Measurements from ENCODE around the gene OSBPL6. TPM values are rescaled to one million over a fixed set of nuclear protein-coding genes. Genes with fewer than 3 reads are reported as not detected.

The OSBPL6 gene
- total and polyA plus RNA-seq, 9 of the 15 experiments (the other 6 are each of a cell fraction or from before 2014, with no cell fraction given): 3.4 to 12.7 (median 9.3) TPM

DNA sequence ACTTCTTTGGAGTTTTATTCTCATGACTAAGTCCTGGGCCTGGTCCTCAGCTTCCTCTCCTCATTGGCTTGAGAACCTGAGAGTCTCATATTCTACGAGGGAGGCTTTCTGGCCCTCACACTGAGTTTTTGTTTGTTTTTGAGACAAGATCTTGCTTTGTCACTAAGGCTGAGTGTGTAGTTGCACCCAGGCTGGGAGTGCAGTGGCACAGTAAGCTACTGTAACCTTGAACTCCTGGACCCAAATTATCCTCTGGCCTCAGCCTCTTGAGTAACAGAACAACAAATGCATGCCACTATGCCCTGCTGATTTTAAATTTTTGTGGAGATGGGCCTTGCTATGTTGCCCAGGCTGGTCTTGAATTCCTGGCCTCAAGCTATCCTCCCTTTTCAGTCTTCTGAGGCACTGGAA, 234.1 kb downstream of the OSBPL6 start (continued):
- TF ChIP-seq, protein P1, sequence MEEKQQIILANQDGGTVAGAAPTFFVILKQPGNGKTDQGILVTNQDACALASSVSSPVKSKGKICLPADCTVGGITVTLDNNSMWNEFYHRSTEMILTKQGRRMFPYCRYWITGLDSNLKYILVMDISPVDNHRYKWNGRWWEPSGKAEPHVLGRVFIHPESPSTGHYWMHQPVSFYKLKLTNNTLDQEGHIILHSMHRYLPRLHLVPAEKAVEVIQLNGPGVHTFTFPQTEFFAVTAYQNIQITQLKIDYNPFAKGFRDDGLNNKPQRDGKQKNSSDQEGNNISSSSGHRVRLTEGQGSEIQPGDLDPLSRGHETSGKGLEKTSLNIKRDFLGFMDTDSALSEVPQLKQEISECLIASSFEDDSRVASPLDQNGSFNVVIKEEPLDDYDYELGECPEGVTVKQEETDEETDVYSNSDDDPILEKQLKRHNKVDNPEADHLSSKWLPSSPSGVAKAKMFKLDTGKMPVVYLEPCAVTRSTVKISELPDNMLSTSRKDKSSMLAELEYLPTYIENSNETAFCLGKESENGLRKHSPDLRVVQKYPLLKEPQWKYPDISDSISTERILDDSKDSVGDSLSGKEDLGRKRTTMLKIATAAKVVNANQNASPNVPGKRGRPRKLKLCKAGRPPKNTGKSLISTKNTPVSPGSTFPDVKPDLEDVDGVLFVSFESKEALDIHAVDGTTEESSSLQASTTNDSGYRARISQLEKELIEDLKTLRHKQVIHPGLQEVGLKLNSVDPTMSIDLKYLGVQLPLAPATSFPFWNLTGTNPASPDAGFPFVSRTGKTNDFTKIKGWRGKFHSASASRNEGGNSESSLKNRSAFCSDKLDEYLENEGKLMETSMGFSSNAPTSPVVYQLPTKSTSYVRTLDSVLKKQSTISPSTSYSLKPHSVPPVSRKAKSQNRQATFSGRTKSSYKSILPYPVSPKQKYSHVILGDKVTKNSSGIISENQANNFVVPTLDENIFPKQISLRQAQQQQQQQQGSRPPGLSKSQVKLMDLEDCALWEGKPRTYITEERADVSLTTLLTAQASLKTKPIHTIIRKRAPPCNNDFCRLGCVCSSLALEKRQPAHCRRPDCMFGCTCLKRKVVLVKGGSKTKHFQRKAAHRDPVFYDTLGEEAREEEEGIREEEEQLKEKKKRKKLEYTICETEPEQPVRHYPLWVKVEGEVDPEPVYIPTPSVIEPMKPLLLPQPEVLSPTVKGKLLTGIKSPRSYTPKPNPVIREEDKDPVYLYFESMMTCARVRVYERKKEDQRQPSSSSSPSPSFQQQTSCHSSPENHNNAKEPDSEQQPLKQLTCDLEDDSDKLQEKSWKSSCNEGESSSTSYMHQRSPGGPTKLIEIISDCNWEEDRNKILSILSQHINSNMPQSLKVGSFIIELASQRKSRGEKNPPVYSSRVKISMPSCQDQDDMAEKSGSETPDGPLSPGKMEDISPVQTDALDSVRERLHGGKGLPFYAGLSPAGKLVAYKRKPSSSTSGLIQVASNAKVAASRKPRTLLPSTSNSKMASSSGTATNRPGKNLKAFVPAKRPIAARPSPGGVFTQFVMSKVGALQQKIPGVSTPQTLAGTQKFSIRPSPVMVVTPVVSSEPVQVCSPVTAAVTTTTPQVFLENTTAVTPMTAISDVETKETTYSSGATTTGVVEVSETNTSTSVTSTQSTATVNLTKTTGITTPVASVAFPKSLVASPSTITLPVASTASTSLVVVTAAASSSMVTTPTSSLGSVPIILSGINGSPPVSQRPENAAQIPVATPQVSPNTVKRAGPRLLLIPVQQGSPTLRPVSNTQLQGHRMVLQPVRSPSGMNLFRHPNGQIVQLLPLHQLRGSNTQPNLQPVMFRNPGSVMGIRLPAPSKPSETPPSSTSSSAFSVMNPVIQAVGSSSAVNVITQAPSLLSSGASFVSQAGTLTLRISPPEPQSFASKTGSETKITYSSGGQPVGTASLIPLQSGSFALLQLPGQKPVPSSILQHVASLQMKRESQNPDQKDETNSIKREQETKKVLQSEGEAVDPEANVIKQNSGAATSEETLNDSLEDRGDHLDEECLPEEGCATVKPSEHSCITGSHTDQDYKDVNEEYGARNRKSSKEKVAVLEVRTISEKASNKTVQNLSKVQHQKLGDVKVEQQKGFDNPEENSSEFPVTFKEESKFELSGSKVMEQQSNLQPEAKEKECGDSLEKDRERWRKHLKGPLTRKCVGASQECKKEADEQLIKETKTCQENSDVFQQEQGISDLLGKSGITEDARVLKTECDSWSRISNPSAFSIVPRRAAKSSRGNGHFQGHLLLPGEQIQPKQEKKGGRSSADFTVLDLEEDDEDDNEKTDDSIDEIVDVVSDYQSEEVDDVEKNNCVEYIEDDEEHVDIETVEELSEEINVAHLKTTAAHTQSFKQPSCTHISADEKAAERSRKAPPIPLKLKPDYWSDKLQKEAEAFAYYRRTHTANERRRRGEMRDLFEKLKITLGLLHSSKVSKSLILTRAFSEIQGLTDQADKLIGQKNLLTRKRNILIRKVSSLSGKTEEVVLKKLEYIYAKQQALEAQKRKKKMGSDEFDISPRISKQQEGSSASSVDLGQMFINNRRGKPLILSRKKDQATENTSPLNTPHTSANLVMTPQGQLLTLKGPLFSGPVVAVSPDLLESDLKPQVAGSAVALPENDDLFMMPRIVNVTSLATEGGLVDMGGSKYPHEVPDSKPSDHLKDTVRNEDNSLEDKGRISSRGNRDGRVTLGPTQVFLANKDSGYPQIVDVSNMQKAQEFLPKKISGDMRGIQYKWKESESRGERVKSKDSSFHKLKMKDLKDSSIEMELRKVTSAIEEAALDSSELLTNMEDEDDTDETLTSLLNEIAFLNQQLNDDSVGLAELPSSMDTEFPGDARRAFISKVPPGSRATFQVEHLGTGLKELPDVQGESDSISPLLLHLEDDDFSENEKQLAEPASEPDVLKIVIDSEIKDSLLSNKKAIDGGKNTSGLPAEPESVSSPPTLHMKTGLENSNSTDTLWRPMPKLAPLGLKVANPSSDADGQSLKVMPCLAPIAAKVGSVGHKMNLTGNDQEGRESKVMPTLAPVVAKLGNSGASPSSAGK (IDR thresholded peaks at IDR 0.05): no peak; the same call in 1 of the 2 replicates
